Measurements from ENCODE around the gene KLF12.

KLF12 gene

DNA sequence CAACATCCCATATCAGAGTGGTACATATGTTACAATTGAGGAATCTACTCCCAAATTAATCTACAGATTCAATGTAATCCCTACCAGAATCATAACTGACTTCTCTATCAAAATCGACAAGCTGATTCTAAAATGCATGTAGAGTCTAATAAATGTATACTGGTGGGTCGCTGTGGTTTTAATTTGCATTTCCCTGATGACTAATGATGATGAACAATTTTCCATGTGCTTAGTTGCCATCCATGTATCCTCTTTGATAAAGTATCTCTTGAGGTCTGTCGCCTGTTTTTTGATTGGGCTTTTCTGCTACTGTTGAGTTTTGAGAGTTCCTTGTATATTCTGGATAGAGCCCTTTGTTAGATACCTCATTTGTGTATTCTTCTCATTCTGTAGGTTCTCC is 43.8 kb downstream of the KLF12 start:
- Histone ChIP-seq H3K9ac (ENCODE audit: low read length) (no peak overlapping the region), H4K20me1 (ENCODE audit: low read depth, low read length) (peaks cover 10% of the 10 kb centered on the region), H3K36me3 (ENCODE audit: low read length) (no peaks in the 10 kb centered on the region), H3K9me3 (ENCODE audit: insufficient read depth, low read length) (no peaks in the 10 kb centered on the region), H3K27ac (ENCODE audit: low read depth, low read length) (no peak overlapping the region), H3F3A (ENCODE audit: insufficient read depth) (0 out of 2 replicates have a peak, but pooled peaks cover 5% of the 10 kb centered on the region), H3K27me3 (ENCODE audit: low read length) (no peaks in the 10 kb centered on the region), H3K4me2 (ENCODE audit: low read depth, low read length, poor library complexity, severe bottlenecking) (no peak overlapping the region), H3K4me3 (ENCODE audit: insufficient read depth, low read length, poor library complexity, severe bottlenecking) (no peak overlapping the region), H2AFZ (ENCODE audit: low read depth, low read length, severe bottlenecking) (no peak overlapping the region), H3K9me2 (replicated peaks; ENCODE audit: insufficient read depth, low read length) (no peaks in the 10 kb centered on the region), H3K79me2 (ENCODE audit: insufficient read depth, low read length) (no peaks in the 10 kb centered on the region)
- TF ChIP-seq, protein P1, sequence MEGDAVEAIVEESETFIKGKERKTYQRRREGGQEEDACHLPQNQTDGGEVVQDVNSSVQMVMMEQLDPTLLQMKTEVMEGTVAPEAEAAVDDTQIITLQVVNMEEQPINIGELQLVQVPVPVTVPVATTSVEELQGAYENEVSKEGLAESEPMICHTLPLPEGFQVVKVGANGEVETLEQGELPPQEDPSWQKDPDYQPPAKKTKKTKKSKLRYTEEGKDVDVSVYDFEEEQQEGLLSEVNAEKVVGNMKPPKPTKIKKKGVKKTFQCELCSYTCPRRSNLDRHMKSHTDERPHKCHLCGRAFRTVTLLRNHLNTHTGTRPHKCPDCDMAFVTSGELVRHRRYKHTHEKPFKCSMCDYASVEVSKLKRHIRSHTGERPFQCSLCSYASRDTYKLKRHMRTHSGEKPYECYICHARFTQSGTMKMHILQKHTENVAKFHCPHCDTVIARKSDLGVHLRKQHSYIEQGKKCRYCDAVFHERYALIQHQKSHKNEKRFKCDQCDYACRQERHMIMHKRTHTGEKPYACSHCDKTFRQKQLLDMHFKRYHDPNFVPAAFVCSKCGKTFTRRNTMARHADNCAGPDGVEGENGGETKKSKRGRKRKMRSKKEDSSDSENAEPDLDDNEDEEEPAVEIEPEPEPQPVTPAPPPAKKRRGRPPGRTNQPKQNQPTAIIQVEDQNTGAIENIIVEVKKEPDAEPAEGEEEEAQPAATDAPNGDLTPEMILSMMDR (IDR thresholded peaks at IDR 0.05; ENCODE audit: insufficient read depth, low read length, poor library complexity, severe bottlenecking), result no peak
- TF ChIP-seq EZH2phosphoT487 (conservative IDR thresholded peaks at IDR 0.05; ENCODE audit: low read length), result no peak

DNA sequence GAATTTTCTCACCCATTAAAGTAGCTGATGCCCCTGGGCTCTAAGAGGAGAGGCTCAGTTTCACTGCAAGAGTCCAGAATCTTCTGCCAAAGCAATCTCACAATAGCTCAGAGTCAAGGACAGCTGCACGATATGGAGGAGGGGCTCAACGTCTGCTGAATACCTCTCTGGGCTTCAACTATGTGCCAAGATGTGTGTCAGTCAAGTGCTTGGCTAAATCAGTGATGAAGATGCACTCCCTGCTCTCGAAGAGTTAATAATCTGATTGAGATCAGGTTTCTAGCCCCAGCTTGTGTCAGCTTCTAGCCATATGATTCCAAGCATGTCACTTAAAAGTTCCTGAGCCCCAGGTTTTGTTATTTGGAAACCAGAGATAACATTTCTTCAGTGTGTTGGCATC is 46.8 kb downstream of the KLF12 start:
- H3K27me3 ChIP-seq (ENCODE audit: low read length), result no peaks in the 10 kb centered on the region
- no peak overlapping the region for H3K4me2 ChIP-seq (ENCODE audit: low read depth, low read length, poor library complexity, severe bottlenecking)
- H3K79me2 ChIP-seq (ENCODE audit: insufficient read depth, low read length), result no peaks in the 10 kb centered on the region; the same call in 1 of the 2 replicates
- no peak overlapping the region for H3K27ac ChIP-seq (ENCODE audit: low read depth, low read length)
- H4K20me1 ChIP-seq (ENCODE audit: low read depth, low read length), result 0 out of 2 replicates have a peak, but pooled peaks cover 7% of the 10 kb centered on the region
- H3K9ac ChIP-seq (ENCODE audit: low read length), result no peak overlapping the region
- no peaks in the 10 kb centered on the region for H3K36me3 ChIP-seq (ENCODE audit: low read length)
- TF ChIP-seq, protein P1 (IDR thresholded peaks at IDR 0.05; ENCODE audit: insufficient read depth, low read length, poor library complexity, severe bottlenecking), result no peak
- TF ChIP-seq EZH2phosphoT487 (conservative IDR thresholded peaks at IDR 0.05; ENCODE audit: low read length), result no peak
- no peaks in the 10 kb centered on the region for H3K9me3 ChIP-seq (ENCODE audit: insufficient read depth, low read length)
- H3K9me2 ChIP-seq (replicated peaks; ENCODE audit: insufficient read depth, low read length), result no peaks in the 10 kb centered on the region
- no peak overlapping the region for H2AFZ ChIP-seq (ENCODE audit: low read depth, low read length, severe bottlenecking)
- H3F3A ChIP-seq (ENCODE audit: insufficient read depth), result no peaks in the 10 kb centered on the region
- no peak overlapping the region for H3K4me3 ChIP-seq (ENCODE audit: insufficient read depth, low read length, poor library complexity, severe bottlenecking)

All from SU-DHL-6 (cell line).